Tibial nerve (tissue), 3 donors: ENCODE results near the gene FCHSD2.

Experiments
- EP300 ChIP-seq, 2 donors: sonication (generic); formaldehyde crosslinking; IDR thresholded peaks; one replicate each; pipeline ENCODE4 v1.6.1; 2017; ENCODE audit warnings: antibody characterized with exemption in 2 of 2, mild to moderate bottlenecking in 1 of 2
- POLR2A ChIP-seq, 2 donors: fragments of 450-650 bp; IDR thresholded peaks; one replicate each; pipeline ENCODE4 v1.6.1; 2017; ENCODE audit warnings: antibody characterized with exemption in 2 of 2, mild to moderate bottlenecking in 2 of 2, moderate library complexity in 2 of 2

DNA sequence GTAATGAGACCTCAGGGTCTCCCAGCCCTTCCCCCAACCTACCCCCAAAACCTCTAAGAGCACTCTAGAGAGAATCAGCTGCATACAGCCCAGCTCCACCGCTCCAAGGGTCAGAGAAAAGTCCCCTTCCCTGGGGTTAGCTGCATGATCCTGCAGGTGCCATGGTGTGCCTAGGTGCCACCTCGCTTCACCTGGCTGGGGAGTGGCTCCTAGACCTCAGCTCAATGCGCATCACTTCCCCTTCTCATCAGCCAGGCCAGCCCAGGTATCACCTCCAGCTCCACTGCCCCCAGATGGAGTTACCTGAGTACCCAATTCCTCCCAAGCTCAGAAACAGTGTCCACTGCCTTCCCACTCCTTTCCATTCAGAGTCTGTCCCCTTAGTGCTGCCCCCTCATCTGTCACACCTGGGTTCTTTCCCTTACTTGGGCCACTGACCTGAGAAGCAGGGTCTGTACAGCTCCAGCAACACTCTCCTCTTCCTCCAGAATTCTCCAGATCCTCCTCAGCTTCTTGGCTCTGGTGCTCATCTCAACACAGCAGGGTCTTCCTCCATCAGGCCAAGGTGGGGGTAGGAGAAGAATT, 349.6 kb downstream of the FCHSD2 start:
- TF ChIP-seq EP300 (IDR thresholded peaks at IDR 0.05) (no peak), POLR2A (IDR thresholded peaks at IDR 0.05) (no peak)
